Endothelial cell of hepatic sinusoid (primary cell): Measurements from ENCODE around the gene RTN3.
"Not testable (repeated sequence)": the region's sequence is repeated elsewhere in the genome, so short reads cannot be mapped to it uniquely, and the experiment has no call there.

Source experiments
- in situ Hi-C: cut with HindIII; loops from 2 replicates; pipeline ENCODE4 v1.10.0; 2017; ENCODE audit warnings: low sequenced_read_pairs

Gene RTN3

GRCh38 chr11:63681321-63682065 lies at the start of gene RTN3:
RTN3 (plus strand) TSS chr11:63681500; CDS start chr11:63681637, 137 bp downstream.
- in situ Hi-C loops: no loop called here

- in situ Hi-C loops: no loop called here
Measured at GRCh38 chr11:63635762-63636465, 45.4 kb upstream of the RTN3 start.

- in situ Hi-C loops: not testable (repeated sequence)
Measured at GRCh38 chr11:63638436-63638835, 42.9 kb upstream of the RTN3 start.

- in situ Hi-C loops: no loop called here
Measured at GRCh38 chr11:63639199-63639832, 42.0 kb upstream of the RTN3 start.

- in situ Hi-C loops: loop anchor here (10.0 kb wide), 1 partner anchor 73 kb away; no protein-coding TSS in a partner anchor
Measured at GRCh38 chr11:63641727-63642126, 39.6 kb upstream of the RTN3 start.

- in situ Hi-C loops: loop anchor here (10.0 kb wide), 1 partner anchor 72 kb away; no protein-coding TSS in a partner anchor
Measured at GRCh38 chr11:63643205-63643604, 38.1 kb upstream of the RTN3 start.

GRCh38 chr11:63652671-63653070 lies 28.6 kb upstream of the RTN3 start:
- in situ Hi-C loops: no loop called here

- in situ Hi-C loops: loop anchor here (5.0 kb wide), 3 partner anchors 34 to 99 kb away; partner anchors contain the start of gene PLAAT2
Measured at GRCh38 chr11:63660972-63661371, 20.3 kb upstream of the RTN3 start.

- in situ Hi-C loops: loop anchor here (5.0 kb wide), 3 partner anchors 37 to 102 kb away; partner anchors contain the start of gene PLAAT2
Measured at GRCh38 chr11:63663809-63664208, 17.5 kb upstream of the RTN3 start.

GRCh38 chr11:63666874-63667273 lies 14.4 kb upstream of the RTN3 start:
- in situ Hi-C loops: no loop called here

GRCh38 chr11:63667995-63668795 lies 13.1 kb upstream of the RTN3 start:
- in situ Hi-C loops: no loop called here

- in situ Hi-C loops: no loop called here
Measured at GRCh38 chr11:63670096-63670432, 11.2 kb upstream of the RTN3 start.

GRCh38 chr11:63670433-63671321 lies 10.6 kb upstream of the RTN3 start:
- in situ Hi-C loops: no loop called here

- in situ Hi-C loops: no loop called here
Measured at GRCh38 chr11:63671322-63672155, 9.8 kb upstream of the RTN3 start, which contains the start of gene ATL3. ATL3 (minus strand) TSS chr11:63671376; CDS start chr11:63671335, 41 bp downstream.

GRCh38 chr11:63672156-63672463 lies 9.2 kb upstream of the RTN3 start:
- in situ Hi-C loops: no loop called here

GRCh38 chr11:63672936-63673539 lies 8.3 kb upstream of the RTN3 start:
- in situ Hi-C loops: no loop called here

- in situ Hi-C loops: no loop called here
Measured at GRCh38 chr11:63673579-63673978, 7.7 kb upstream of the RTN3 start.

GRCh38 chr11:63680834-63681320 lies 423 bp upstream of the RTN3 start:
- in situ Hi-C loops: no loop called here
